Central memory CD8-positive, alpha-beta T cell (primary cell): Measurements from ENCODE around the gene TOMM20.
"Not testable (repeated sequence)": the region's sequence is repeated elsewhere in the genome, so short reads cannot be mapped to it uniquely, and the experiment has no call there.

Source experiments
- ATAC-seq: fragments of 150-1000 bp; cut with Tn5 transposase; replicated peaks from 2 replicates; pipeline ENCODE4 v1.10.0; 2022; ENCODE audit warnings: mild to moderate bottlenecking, moderate FRiP score, moderate number of reproducible peaks; ENCODE audit not compliant: poor library complexity, severe bottlenecking; ENCODE audit errors: extremely low read depth
- DNase-seq, 2 donors: peaks; one replicate each; pipeline ENCODE4 v3.0.0; 2021; ENCODE audit warnings: low spot score in 2 of 2
- H3K27ac Mint-ChIP-seq: one replicate; pipeline ENCODE4 v1.8.0; 2022; ENCODE audit warnings: low read depth, mild to moderate bottlenecking, moderate library complexity, mixed read lengths
- H3K27me3 Mint-ChIP-seq: one replicate; pipeline ENCODE4 v1.8.0; 2022; ENCODE audit warnings: mixed read lengths
- H3K36me3 Mint-ChIP-seq: one replicate; pipeline ENCODE4 v1.8.0; 2022; ENCODE audit warnings: mild to moderate bottlenecking, moderate library complexity, mixed read lengths; ENCODE audit not compliant: insufficient read depth
- H3K4me1 Mint-ChIP-seq: one replicate; pipeline ENCODE4 v1.8.0; 2022; ENCODE audit warnings: mixed read lengths
- H3K4me3 Mint-ChIP-seq: one replicate; pipeline ENCODE4 v1.8.0; 2022; ENCODE audit warnings: mild to moderate bottlenecking, moderate library complexity, mixed read lengths
- H3K9me3 Mint-ChIP-seq: one replicate; pipeline ENCODE4 v1.8.0; 2022; ENCODE audit warnings: mixed read lengths

The TOMM20 gene

GRCh38 chr1:235072577-235072976 lies 56.1 kb downstream of the TOMM20 start:
- not testable (repeated sequence) for H3K4me3 Mint-ChIP-seq, DNase-seq, ATAC-seq, H3K36me3 Mint-ChIP-seq, H3K27ac Mint-ChIP-seq, H3K9me3 Mint-ChIP-seq, H3K27me3 Mint-ChIP-seq, H3K4me1 Mint-ChIP-seq

DNA sequence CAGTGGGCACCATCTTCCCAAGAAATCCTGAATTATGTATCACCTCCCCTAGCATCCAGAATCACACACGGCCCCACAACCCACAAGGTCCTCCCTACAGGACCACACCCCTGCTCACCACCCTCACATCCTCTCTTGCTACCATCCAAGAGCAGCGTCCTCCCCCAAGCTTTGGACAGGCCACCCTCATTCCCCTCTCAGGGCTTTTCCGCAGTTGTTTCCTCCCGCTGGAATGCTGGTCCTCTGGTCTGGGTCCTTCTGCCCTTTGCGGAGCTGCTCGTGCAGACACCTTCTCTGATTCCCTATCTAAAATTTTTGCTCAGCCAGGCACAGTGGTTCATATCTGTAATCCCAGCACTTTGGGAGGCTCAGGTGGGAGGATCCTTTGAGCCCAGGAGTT lies 56.5 kb downstream of the TOMM20 start:
- H3K27ac Mint-ChIP-seq, result no peak overlapping the region
- no peaks in the 10 kb centered on the region for H3K36me3 Mint-ChIP-seq
- no peak overlapping the region for H3K4me3 Mint-ChIP-seq
- no peaks in the 10 kb centered on the region for H3K9me3 Mint-ChIP-seq
- H3K27me3 Mint-ChIP-seq, result peaks cover 7% of the 10 kb centered on the region
- DNase-seq, result no peak
- peaks cover 5% of the 10 kb centered on the region for H3K4me1 Mint-ChIP-seq
- ATAC-seq, result no peak

DNA sequence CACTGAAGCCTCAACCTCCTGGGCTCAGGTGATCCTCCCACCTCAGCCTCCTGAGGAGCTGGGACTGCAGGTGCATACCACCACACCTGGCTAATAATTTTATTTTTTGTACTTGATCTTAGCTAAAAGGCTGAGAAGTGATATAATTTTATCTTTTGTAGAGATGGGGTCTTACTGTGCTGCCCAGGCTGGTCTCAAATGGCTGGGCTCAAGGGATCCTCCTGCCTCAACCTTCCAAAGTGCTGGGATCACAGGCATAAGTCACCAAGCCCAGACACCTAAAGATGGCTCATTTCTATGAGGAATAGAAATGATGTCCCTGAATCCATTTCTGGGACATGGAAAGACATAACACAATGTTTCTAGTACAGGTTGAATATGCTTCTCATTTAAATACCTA lies 57.8 kb downstream of the TOMM20 start:
- Mint-ChIP-seq H3K36me3 (no peaks in the 10 kb centered on the region), H3K27me3 (peaks cover 9% of the 10 kb centered on the region), H3K9me3 (no peaks in the 10 kb centered on the region), H3K4me3 (no peak overlapping the region), H3K27ac (no peak overlapping the region), H3K4me1 (peaks cover 5% of the 10 kb centered on the region)
- no peak for DNase-seq
- no peak for ATAC-seq

DNA sequence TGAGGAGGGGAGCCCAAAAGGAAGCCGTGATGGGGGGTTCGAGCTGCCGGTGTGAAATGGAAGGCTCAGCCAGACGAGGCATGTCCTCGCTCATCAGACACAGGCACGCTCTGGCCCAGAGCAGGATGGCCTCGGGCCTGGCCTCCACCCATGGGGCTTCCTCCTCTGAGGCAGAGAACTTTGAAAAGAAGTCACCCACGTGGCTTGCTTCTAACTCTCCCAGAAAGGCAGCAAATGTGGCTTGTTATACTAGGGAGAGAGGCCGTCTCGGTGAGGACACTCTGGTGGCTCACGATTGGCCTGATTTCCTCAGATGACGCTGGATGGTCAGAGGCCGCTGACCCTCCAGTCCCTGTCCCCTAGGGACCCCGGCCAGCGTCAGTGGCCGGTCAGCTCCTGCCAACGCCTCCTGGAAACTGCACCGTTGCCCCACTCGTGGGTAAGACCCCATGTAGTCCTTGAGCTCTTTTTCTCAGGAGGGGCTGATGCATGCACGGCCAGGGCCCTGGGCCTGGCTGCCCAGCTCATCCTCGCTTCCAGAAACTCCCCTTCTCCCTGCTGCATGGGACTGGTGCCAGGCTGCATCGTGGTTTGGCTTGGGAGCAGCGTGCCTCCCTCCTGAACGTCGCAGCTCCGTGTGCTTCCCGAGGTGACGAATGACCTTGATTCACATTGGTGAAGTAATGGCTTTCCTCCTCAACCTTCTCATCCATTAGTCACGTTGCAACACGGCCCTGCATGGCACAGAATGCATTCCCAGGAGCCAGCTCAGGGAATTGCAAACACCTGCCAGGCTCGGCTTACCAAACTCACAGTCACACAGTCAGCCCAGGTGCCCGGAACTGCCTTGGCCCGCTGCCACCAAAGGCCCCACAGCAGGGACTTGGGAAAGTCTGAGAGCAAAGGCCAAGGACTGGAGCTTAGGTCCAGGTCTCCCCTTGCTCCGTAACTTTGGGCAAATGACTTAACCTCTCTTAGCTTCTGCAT lies 58.8 kb downstream of the TOMM20 start:
- H3K27me3 Mint-ChIP-seq, result peaks cover 9% of the 10 kb centered on the region
- DNase-seq (no peak), ATAC-seq (no peak)
- H3K27ac Mint-ChIP-seq, result no peak overlapping the region
- H3K36me3 Mint-ChIP-seq, result no peaks in the 10 kb centered on the region
- no peak overlapping the region for H3K4me3 Mint-ChIP-seq
- peaks cover 5% of the 10 kb centered on the region for H3K4me1 Mint-ChIP-seq
- no peaks in the 10 kb centered on the region for H3K9me3 Mint-ChIP-seq

- H3K4me3 Mint-ChIP-seq, result no peak overlapping the region
- peaks cover 5% of the 10 kb centered on the region for H3K4me1 Mint-ChIP-seq
- DNase-seq, result no peak
- no peak for ATAC-seq
- no peak overlapping the region for H3K27ac Mint-ChIP-seq
- peaks cover 9% of the 10 kb centered on the region for H3K27me3 Mint-ChIP-seq
- no peaks in the 10 kb centered on the region for H3K9me3 Mint-ChIP-seq
- no peaks in the 10 kb centered on the region for H3K36me3 Mint-ChIP-seq
These were observed 59.5 kb downstream of the TOMM20 start for GRCh38 chr1:235069176-235069575.

DNA sequence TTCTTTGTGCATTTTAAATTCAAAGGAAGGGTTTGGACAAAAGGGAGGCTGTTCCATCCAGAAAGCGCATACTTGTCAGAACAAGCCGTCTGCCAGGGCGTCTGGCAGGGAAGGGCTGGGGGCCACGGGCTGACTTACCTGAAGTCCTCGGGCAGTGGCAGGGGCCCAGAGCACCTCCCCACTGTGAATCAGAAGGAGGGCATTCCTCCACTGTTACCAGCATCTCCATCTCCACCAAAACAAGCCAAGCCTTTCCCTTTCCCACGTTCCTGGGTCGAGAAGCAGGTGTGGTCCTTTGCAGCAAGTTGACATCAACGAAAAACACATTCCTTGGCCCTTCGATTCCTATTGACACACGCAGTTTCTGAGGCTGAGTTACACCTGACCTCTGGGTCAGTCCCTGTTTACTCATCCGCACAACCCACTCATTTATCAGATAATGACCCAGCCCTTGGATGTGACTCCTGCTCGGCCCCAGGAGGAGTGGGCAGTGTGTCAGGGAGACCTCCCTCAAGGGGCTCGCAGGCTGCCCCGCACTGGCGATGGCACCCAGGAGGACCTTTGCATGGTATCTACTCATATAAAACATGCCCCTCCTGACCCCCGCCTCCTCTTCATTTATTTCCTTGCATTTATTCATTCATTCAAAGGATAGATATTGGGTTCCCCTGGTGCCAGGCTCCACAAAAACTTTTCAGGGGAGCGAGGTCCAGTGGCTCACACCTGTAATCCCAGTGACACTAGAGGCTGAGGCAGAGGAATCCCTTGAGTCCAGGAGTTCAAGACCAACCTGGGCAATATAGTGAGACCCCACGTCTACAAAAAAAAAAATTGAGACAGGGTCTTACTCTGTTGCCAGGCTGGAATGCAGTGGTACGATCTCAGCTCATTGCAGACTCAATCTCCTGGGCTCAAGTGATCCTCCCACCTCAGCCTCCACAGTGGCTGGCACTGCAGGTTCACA lies 60.2 kb downstream of the TOMM20 start:
- H3K27me3 Mint-ChIP-seq, result peaks cover 9% of the 10 kb centered on the region
- no peak overlapping the region for H3K27ac Mint-ChIP-seq
- peaks cover 7% of the 10 kb centered on the region for H3K4me1 Mint-ChIP-seq
- DNase-seq (no peak), ATAC-seq (no peak)
- no peaks in the 10 kb centered on the region for H3K9me3 Mint-ChIP-seq
- peaks cover under 1% of the 10 kb centered on the region for H3K36me3 Mint-ChIP-seq
- H3K4me3 Mint-ChIP-seq, result no peak overlapping the region

GRCh38 chr1:235067396-235068157 lies 61.1 kb downstream of the TOMM20 start:
- H3K4me3 Mint-ChIP-seq, result no peak overlapping the region
- peaks cover 1% of the 10 kb centered on the region for H3K36me3 Mint-ChIP-seq
- H3K9me3 Mint-ChIP-seq, result no peaks in the 10 kb centered on the region
- ATAC-seq (no peak), DNase-seq (no peak)
- no peak overlapping the region for H3K27ac Mint-ChIP-seq
- H3K27me3 Mint-ChIP-seq, result peaks cover 9% of the 10 kb centered on the region
- peaks cover 15% of the 10 kb centered on the region for H3K4me1 Mint-ChIP-seq

GRCh38 chr1:235063068-235063765 lies 65.4 kb downstream of the TOMM20 start:
- no peak overlapping the region for H3K4me3 Mint-ChIP-seq
- H3K36me3 Mint-ChIP-seq, result peaks cover 1% of the 10 kb centered on the region
- DNase-seq (no peak), ATAC-seq (no peak)
- H3K27me3 Mint-ChIP-seq, result peaks cover 9% of the 10 kb centered on the region
- peak overlapping the region; percentile 64 for H3K27ac Mint-ChIP-seq
- H3K4me1 Mint-ChIP-seq, result peaks cover 16% of the 10 kb centered on the region
- no peaks in the 10 kb centered on the region for H3K9me3 Mint-ChIP-seq

DNA sequence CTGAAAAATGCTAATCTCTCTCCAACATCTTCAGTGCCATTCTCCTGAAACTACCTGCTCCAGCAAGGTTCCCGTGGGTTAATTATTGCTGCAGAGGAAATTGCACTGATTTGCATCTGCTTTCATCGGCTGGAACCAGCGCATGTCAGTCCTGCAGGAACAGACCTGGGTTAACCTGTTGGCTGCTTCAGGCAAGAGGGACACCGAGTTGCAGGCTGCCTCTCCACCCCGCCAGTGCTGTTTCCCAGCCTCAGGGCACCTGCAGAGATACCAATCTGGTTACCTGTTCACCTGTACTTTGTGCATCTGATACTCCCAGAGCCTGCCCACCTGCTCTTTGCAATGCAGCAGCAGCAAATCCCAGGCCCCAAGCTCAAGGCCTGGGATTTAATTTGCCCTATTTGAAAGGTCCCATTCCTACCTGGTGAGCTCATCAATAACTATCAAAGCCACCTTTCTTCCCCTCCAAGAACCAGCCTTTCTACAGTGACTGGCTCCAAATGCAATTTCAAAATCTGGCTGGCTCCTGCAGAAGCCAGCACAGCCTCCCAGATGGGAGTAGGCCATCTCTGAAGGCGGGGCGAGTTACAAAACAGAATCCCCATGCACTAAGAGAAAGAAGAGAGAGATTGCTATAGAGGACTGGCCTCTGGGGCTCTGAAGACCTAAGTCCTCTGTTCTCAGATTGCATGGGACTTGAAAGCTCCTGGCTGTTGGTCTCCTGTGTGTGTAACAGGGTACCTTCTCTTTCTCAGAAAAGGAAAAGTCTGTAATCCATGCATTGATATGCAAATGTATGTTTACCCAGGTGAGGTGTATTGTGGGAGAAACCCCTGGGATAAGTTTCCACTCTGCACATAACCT lies 67.8 kb downstream of the TOMM20 start:
- Mint-ChIP-seq H3K36me3 (peaks cover 1% of the 10 kb centered on the region), H3K4me1 (peaks cover 16% of the 10 kb centered on the region), H3K9me3 (no peaks in the 10 kb centered on the region), H3K27ac (no peak overlapping the region), H3K4me3 (no peak overlapping the region), H3K27me3 (no peaks in the 10 kb centered on the region)
- no peak for ATAC-seq
- no peak for DNase-seq
